Fibroblast of skin of scalp (primary cell): ENCODE data around the gene S1PR3.

Experiments
- DNase-seq: peaks from one replicate; pipeline ENCODE4 v3.0.0-alpha.2; 2013

S1PR3 gene

DNA sequence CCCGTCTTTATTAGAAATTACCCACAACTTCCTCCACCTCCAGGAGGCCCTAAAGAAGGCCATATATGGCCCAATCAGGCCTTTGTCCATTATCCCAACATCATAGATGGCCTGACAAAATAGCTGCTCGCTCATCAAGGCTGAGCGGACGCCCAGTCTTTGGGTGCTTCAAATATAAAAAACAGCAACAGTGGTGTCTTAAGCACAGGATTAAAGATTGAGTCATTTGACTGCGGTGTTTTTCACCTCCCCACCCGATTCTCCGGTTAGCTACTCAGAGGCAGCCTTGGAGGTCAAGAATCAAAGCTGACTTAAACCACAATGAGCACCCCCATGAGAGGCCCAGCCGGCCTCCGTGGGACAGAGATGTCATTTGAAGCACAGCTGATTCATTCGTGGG lies 18.8 kb downstream of the S1PR3 start:
- no peak for DNase-seq

DNA sequence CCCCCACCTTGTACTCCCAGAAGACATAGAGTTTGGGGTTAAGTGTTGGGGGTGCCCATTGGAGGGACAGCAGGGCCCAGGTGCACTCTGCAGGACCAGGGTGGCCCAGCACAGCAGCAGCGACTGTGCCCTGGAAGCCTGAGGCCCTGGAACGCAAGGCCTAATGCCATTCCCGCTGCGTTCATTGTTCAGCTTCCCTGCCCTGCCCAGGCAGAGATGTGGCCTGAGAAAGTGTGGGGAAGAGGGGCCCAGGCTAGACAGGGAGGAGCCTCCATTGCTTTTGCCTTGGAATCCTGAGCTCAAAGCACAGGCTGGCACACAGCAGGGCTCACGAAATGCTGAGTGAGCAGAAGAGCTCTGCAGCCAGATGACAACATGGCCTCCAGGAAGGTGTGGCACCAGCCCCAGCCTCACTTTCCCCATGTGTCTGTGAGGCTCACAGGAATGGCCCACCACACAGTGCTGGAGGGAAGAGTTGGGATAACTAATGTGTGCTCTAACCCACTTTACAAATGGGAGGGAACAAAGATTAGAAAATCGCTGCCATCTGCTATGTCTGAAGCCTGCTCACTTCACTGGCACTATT lies 19.4 kb downstream of the S1PR3 start:
- DNase-seq, result no peak

DNA sequence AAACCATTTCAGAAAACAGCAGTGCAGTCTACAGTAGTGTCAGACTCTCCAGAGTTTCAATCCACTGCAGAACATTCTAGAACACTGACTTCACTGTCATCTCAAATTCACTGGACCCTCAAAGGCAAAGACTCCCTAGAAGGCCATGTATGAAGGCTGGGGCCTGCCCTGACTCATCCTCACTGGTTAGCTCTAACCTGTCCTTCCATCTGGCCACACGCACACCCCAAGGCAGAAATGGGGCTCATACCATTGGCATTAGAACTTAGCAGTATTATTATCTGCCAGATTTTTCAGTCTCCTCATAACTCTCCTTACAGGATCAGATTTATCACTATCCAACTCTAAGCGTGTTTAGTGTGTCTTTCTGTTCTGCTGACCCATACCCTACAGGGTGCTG lies 20.4 kb downstream of the S1PR3 start:
- DNase-seq, result no peak

DNA sequence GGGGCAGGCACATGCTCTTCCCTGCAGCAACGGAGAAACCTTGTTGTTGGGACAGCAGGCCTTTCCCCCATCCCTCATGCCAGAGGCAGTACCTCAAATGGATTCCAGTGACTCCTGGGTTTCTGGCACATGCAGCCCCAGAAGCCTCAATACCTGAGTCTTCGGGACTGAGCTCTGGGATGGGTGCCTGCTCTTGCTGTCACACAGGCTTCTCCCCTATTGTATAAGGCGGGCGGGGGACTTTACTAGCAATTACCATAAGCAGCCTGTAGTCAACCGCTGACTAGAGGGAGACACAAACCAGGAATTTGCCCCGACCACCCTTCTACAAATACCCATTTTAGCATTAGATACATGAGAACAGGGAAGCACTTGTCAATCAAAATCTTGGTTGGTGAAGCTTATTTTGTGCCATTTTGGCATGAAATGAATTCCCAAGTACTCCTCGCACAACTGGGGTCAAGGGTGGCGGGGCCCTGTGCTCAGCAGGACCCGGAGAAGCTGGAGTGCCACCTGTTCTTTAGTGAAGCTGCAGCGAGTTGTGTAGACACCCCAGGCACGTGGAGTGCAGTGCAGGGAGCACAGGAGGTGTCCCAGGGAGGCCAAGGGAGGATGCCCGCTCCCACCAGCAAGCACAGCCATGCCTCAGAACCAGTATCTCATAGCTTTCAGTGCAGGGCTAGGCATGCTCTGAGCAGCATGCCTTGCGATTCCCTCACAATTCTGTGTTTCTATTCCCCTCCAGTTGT lies 21.2 kb downstream of the S1PR3 start:
- DNase-seq, result no peak

DNA sequence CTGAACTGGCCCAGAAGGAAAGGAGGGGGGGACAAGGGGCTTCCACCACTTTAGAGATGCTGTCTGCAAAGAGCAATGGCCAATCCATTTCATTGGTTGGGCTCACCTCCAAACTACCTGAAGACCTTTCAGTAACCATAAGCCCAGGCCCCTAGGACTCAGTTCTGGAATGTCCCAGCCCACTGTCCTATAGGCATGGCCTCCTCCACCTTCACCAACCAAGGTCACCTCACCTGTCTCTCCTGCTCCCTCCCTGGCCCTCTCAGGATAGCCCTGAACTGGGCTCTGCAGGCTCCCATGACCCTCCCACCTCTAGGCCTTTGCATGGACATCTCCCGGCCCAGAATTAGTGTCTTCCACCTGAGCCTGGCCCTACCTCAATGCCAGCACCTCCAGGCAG lies 22.4 kb downstream of the S1PR3 start:
- no peak for DNase-seq

DNA sequence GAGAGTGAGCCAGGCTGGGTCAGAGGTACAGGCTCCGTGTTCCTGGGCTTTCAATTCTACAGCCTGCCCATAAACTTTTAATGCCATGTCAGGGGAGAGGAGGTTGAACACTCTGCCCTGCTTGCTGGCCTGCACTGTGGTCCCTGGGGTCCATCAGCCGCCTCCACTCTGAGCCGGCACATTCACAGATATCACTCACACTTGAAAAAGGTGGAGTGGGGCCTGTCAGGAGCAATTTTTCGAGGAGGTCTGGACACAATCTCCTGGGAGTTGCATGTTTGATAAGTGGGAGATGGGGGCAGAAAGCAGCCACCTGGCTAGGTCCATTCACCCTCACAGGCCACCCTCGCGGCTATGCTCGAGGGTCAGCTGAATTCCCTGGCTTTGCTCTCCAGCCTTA lies 22.9 kb downstream of the S1PR3 start:
- no peak for DNase-seq

DNA sequence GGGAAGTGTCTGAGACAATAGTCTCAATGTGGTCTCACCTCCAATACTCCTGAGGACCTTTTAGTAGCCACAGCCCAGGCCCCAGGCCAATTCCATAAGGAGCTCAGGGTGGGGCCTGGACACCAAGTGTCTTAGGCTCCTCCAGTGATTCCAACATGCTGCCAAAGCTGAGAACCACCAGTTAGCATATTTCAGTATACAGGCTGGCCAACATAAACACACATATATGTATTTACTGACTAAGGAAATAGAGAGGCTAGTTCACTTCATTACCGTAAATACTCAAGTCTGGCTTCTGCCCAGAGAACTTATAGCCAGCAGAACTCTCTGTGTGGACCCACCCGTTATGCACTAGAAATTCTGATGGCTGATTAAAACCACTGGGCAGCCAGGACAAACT lies 24.1 kb downstream of the S1PR3 start:
- peak; percentile 58 for DNase-seq

DNA sequence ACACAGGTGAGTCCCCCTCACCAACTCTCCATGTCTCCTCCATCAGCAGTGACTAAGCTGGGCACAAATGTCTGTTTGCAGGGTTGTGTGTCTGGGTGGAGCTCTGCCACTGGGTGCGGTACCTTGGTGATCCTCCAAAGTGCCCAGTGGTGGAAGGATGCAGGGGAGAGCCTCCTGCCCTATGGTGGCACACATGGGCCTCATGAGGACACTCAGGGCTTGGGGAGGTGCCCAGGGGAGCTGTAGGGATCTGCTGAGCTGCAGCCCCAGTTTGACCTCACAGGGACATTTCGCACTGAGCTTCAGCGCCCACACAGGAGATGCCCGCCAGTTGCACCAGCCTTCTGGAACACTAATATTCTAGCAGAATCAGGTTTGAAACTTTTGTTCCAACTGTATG lies 29.5 kb downstream of the S1PR3 start:
- no peak for DNase-seq

DNA sequence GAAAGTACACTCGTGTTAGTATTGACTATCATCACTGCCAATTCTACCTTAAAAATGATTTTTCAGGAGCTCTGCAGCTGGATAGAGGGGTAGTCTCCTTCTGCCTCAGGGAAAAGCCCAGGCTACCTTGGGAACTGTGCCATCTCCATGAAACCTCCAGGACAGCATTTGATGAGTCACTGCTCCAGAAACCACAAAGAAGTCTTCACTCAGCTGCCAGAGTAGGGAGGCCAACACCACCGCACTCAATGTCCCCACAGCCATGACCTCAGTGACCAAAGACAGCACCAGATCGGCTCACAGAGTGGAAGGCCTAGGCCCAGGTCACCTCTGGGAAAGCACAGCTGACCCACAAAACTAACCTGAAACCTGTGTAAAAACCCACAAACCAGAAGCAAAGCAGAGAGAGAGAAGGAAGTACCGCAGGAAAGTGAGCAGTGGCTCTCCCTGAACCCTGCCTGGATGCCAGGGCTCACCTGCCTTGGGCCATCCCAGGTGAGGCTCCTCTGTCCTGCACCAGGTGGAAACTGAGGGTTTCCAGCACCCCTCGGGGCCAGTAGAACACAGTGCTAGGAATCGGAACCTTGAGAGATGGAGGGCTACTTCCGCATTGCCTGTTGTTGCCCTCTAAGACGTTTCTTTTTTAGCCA lies 30.0 kb downstream of the S1PR3 start:
- peak; percentile 88 for DNase-seq

DNA sequence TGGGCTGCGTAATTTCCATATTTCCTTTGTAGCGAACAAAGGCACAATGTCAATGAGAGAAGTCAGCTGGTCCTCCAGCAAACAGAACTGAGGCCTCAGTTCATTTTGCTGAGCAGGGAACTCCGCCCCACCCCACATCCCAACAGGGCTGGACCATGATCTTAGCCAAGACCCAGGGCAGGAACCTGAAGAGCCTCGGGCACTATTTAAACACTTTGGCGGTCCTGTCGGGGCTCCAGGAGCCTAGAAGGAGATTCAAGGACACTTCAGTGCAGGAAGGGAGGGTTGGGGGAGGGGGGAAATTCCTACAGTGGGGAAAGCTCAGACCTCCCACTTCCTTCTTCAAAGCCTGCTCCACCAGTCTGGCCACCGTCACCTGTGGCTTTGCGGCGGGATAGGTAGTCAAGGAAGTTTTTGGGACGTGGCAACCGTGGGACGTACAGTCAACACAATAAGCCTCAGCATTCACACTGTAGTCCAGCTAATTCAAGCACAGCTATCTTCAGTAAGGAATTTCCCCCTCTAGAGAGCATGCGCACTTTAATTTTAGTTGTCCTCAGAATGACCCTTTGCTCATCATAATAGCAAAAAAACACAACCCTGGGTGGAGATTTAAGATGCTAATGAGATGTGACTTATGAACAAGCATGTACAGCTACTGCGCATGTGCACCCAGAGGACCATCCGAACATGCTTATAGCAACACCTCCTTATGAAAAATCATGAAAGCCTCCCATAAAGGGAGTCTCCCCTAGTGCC lies 30.9 kb downstream of the S1PR3 start:
- peak; percentile 20 for DNase-seq

DNA sequence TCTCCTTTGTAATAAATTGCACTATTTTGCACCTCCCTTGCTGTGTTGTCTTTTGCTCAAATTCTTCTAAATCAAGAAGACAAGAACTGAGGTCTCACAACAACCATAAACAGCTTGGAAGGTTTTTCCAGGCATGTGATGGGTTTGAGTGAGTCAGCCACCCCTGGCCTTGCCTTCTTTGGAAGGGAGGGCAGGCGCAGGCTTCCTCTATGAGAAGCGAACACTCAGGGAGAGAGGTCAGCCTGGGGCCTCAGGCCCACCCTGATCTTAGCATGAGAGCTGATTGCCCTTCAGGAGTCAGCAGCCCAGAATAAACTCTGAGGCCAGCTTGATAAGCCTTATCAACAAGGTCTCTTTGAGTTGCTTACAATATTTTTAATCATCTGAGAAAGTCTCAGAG lies 31.6 kb downstream of the S1PR3 start:
- DNase-seq, result peak; percentile 46

DNA sequence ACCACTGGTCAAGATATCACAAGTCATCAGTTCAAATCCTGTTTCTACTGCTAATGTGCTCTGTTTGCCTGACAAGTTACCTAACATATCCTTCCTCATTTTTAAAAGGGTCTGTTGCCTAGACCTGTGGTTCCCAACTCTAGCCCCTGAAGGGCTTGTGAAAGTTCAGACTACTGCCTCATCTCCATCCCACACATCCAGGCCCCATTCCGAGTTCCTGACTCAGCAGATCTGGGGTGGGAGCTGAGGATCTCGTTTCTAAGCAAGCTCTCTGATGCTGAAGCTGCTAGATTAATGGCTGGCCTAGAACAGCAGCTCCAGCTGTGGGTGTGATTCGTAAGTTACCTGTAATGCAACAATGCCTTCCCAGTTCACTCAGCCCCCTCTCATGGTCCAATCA lies 32.5 kb downstream of the S1PR3 start:
- no peak for DNase-seq

DNA sequence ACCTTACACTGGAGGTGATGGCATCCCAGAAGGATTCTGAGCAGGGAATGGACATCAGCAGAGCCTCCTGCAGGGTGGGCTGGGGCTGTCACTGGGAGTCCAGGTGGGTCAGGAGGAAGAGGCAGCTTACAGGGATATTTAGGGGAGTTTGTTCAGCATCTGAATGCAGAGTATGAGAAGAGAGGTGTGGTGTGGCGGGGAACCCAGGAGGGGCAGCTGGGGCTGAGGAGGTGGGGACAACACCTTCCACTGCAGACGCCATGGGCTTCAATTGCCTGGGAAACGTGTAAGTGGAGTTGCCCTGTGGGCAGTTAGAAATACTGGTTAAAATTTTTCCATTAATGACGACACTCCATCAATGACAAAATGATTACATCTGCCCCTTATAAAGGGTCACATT lies 33.5 kb downstream of the S1PR3 start:
- DNase-seq, result no peak

DNA sequence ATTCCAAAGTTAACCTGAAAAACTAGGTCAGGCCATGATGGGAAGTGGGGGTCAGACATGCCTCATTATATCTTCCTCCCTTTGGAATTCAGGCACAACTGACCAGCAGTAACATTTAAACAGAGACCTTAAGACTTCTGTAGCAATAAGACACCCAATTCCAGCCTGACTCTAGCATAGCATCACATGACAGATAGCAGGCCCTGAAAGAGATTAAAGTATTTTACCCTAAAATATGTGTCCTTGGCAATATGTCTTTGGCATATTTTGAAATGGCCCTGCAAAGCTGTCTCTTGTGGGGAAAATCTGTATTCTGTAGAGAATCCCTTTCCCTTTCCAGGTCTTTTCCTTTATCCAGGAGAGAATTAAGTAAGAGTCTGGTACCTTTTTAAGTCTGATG lies 34.3 kb downstream of the S1PR3 start:
- no peak for DNase-seq

DNA sequence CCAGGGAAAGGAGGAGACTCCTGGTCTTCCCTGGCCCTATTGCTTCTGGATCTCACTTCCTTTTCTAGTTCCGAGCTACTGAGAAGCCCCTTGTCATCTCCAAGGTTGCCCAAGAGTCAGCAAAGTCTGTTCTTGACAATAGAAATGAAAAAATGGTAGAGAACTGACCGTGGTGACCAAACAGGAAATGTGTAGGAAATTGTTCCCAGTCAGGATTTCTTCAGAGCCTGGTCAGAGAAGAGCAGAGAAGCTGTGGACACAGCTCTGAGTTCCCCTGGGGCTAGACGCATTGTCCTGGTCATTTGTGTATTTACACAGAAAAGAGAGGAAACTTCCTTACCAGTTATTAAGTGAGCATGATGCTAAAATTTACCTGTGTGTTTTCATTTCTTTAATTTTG lies 35.6 kb downstream of the S1PR3 start:
- no peak for DNase-seq

DNA sequence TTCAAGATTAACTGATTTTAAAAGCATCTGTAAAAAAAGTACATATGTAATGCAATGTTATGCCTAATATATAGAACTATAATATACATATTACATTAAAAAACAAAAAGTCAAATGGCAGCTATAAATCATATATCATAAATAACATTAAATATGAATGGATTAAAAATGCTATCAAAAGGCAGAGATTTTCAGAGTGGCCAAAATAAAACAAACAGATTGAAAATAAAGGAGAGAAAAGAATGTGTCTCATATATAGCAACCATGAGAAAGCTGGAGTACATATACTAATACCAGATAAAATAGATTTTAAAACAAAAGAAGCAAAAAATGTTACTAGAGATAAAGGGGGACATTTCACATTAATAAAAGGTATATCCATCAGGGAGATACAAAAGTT lies 38.5 kb downstream of the S1PR3 start:
- no peak for DNase-seq

DNA sequence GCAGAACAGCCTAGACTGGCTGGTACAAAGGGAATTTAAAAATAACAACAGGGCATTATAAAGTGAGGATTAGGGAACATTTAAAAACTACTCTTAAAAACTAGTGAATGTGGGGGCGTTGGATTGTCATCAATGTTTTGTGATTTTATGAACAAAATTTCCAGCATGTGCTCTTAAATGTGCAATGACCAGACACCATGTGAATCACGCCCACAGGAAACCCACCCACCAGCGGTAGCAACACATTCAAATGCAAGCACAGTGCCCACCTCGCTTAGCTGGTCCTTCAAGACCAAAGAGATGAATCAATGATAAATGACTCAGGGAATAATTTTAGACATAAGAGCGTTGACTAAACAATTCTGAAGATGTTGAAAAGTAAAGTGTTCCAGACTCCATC lies 40.9 kb downstream of the S1PR3 start:
- no peak for DNase-seq

DNA sequence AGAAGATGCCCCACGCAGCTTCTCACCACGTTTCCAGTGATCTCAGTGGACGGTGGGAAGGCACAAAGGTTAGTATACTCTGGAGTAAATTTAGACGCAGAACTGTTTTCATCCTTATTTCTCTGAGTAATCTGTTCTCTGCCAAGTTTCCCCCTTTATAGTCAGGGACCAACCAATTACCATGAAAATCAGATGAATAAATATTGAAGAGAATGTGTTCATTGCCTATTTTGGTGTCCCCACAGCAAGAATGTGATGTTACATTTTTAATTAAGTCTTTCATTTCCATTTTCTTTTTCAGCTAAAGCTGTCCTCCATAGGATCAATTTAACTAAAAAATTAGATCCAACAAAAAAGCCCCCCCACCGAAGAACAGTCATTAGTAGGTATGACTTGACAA lies 41.4 kb downstream of the S1PR3 start:
- no peak for DNase-seq

DNA sequence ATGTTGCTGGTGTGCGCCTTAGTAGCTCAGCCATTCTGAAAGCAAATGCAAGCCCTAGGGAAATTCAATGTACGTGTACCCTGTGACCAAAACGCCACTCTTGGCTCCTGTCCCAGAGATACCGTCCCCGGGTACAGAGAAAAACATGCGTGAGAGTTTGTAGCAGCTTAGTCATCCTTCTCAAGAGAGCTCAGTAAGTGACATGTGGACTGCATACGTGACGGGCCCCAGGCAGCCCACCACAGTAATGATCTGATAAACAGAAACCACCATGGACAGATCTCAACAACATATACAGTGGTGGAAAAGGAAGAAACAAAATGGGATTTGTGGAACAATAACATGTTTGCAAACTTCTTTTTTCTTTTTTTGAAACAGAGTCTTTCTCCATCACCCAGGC lies 45.1 kb downstream of the S1PR3 start:
- peak; percentile 77 for DNase-seq

DNA sequence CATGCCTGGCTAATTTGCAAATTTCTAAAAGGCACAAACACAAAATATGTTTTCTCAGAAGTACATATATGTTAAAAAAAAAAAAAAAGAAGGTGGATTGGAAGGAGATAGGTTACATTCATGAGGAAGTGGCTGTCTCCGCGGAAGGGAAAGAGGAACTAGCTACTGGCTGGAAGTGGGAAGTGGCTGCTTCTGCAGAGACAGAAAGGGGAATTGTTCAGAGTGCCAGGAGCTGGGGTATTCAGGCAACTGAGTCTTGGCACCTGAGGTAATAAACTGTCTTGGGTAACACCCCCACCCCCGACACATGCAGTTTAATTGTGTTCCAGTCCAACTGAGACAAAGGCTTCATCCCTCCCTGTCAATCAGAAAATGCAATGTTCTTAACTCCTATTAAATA lies 45.6 kb downstream of the S1PR3 start:
- DNase-seq, result no peak

DNA sequence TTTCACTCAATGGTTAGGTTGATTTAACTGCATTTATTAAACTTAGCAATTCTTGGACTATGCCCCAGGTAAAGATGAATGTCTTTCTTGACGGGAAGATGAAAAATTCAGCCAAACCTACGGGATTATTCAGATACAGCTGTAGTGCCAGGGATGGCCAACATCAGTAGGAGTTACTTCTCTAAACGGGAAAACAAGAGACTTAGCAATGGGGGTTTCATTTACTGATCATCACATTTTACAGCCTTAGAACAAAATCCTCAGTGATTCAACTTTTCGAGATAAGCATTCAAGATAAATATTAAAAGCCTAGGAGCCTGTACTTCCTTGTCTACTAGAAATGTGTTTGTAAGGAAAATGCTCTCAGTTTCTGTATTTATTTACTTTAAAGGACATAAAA lies 46.1 kb downstream of the S1PR3 start:
- DNase-seq, result no peak

DNA sequence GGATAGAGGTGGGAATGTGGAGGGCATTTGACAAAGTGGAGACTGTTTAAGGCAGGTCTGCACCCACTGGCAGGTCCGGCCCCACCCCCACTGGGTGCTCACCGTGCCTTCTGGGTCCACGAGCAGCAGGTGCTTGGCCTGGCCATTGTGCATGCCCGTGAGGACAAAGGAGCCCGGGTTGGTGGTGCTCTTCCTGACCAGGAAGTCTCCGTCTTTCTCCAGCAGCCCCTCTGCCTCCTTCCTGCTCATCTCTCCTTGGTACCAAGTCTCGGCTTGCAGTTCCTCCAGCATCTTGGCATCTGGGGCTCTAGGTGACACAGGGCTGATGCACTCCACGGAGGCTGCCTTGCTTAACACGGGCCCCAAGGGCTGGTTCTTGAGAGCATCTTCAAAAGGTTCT lies 46.6 kb downstream of the S1PR3 start:
- no peak for DNase-seq

DNA sequence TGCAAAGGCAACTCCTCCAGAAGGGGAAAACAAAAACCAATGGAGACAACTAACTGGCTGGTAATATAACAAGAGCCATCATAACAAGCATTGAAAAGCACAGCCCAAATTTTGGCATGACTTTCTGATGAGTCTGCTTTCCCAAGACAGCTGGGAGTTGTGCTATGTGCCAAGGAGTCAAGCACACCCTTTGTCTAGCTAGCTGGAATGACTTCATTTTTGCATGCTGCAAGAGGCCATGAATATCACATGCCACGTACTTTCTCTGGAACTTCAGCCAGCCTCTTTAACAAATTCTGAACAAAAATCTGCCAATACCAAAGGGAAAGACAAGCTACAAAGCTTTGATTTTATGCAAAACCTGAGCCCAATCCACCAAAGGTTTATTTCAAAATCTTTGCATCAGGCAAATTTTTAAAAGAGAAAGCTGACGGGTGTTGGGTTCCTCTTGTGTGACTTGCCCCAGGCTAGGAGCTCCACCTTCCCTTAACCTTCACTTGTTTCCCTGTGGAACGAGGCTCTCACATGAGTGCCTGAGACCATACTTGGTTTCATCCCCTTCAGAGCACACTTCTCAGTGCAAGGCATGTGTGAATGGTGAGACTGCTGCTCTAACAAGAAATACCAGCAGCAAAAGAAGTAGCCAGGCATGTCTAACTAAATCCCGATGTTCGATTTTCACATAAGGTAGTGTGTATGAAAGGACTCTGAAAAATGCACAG lies 47.3 kb downstream of the S1PR3 start:
- peak; percentile 93 for DNase-seq
